ENCODE data around the gene TMEFF2.

- TF ChIP-seq CTCF (IDR thresholded peaks at IDR 0.05) (no peak), POLR2A (IDR thresholded peaks at IDR 0.05) (no peak), POLR2AphosphoS5 (IDR thresholded peaks at IDR 0.05) (no peak)
Observed at GRCh38 chr2:191915750-191916149, 279.0 kb downstream of the TMEFF2 start.

Data from prostate gland (tissue), 2 donors.